Amniotic stem cell (primary cell): ENCODE results near the gene EMILIN3.

ENCODE experiments used
- DNase-seq: peaks from one replicate; lab custom pipeline; 2025; lab: John Stamatoyannopoulos, UW

Gene EMILIN3

DNA sequence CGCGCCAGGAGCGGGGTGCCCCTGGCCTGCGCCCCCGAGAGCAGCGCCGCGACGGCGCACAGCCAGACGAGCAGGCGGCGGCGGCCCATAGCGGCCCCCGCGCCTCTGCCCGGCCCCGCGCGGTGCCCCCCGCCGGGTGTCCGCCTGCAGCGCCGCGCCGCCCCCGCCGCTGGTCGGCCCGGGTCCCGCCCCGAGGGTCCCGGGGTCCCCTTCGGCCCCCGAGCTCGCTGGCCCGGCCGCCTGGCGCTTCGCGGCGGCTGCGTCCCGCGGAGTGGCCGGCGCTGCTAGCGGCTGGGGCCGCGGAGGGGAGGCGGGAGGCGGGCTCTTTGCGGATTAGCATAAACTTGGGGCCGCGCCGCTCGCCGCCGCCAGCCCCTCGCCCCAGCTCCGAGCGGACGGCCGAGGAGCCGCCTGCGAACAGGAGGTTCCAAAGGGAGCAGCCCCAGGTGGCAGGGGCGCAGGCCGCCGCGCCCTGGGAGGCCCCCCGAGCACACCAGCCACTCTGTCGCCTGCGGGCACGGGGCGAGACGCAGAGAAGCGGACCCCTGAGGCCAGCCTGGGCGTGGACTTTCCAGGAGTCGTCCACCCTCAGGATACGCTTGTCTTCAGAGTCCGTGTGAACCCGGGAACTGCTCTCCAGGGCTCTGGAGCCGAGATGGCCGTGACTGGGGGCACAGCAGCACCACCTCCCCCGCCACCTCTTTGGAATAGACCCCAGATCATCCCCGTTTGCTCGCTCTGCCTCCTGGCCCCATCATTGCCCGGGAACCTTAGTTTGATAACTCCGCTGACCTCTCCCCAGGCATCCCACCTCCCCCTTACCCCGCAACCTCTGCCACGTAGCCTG, at the start of gene EMILIN3:
EMILIN3 (minus strand) TSS at position 273 of the 847 bp plus-strand sequence; CDS start at position 89, 184 bp downstream.
- DNase-seq, result no peak

DNA sequence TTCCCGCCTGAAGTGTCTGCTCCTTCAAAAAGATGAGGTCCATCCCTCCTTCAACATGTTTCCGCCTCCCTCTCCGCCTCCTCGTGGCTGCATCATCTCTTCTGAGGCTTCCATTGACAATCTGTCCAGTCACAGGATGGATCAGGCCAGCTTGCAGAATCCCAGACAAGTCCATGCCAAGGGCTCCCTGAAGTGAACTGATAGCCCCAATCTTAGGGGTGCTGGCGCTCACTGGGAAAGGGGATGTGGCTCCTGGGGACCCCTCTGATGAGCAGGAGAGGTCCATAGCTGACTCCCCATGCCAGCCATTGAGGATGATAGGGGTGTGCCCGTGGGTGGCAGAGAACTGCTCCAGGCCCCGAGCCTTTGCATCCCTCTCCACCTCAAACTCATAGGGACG, 48.6 kb upstream of the EMILIN3 start:
- no peak for DNase-seq

DNA sequence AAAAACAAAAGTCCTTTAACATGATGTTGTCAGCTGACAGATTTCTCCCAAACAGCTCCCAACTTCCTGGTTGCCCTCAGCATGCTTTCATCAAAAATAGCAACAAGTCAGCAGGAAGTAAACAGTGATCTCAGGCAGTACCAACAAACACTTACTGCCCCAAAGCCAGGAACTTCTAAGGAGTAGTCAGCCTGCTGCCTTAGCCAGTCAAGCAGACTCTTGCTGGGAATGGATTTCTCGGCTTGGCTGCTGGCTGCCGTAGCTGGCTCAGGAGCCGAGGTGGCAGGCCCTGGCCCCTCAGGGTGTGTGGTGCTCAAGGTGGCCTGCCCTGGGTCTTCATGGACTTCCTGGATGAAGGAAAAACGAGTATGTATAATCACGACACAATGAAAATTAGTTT, 46.6 kb upstream of the EMILIN3 start:
- DNase-seq, result no peak

DNA sequence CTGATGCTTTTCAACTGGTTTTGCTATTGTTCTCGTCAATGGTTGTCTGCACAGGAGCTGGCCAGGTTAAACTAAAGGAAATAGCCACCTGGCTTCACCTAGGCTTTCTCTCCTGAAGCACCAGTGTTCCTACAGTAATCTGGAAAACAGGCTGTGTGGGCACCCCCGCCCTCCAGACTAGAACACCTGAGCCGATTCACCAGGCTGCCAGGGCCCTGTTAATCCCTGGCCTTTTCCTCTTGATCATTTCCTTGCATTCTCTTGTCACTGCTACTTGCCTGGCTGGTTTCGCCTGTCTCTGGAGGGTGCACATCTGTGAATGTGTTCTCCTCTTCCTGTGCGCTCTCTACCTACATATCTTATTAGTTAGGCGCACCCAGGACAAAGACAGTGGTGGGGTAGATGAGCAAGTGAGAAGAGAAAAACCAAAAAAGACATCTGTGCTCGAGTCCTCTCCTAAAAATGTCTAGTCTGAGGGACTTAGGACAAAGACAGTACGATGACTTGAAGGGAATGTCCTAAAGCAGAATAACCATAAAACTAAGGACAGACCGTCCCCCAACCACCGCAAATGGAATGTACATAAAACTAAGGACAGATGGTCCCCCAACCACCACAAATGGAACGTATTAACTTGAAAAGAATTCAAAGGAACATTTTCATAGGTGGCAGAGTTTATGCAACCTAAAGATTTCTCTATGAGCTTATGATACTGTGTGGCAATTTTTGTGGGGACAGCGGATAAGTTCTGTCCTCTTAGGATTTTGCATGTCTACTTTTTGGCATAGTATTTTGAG, 45.9 kb upstream of the EMILIN3 start:
- DNase-seq, result no peak

GRCh38 chr20:41411391-41411847, 44.8 kb upstream of the EMILIN3 start:
- peak; percentile 44 for DNase-seq

GRCh38 chr20:41408986-41409385, 42.4 kb upstream of the EMILIN3 start:
- no peak for DNase-seq

- DNase-seq, result no peak
Observed at GRCh38 chr20:41408156-41408794, 41.7 kb upstream of the EMILIN3 start.

- no peak for DNase-seq
Observed at GRCh38 chr20:41407607-41408006, 41.0 kb upstream of the EMILIN3 start.

- no peak for DNase-seq
Observed at GRCh38 chr20:41406896-41407444, 40.4 kb upstream of the EMILIN3 start.

DNA sequence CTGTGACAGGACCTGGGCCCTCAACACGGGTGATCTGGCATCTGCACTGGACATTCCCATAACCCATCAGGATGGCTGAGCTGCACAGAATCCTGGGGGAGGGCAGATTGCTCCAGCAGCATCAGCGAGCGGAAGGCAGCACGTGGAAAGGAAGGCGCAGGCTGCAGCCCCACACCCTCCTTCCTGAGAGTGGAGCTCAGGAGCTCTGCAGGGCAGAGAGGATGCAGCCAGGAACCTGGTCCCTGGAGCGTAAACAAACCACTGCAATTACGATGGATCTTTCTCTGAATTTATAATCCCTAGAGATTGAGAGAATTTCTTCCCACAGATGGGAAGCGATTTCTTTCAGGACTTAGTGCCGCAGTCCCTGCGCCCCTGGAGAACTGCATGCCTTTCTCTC, 39.7 kb upstream of the EMILIN3 start:
- no peak for DNase-seq

DNA sequence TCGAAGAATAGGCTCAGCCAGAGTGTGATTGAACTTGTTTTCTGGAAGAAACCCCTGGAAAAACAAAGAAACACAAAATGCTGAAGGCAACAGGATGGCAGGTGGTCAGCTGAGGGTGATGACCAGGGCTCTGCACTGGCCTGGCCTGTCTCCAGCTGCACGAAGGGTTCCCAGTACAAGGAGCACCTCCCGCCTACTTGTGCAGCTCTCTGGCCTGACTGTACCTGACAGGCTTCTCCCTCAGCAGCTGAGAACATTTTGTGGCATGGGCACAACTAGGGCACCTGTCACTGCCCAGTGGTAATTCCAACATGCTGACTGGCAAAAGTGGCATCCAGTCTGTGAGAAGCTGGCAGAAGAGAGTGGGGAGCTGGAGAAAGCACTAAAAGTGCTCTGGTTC, 38.8 kb upstream of the EMILIN3 start:
- no peak for DNase-seq

DNA sequence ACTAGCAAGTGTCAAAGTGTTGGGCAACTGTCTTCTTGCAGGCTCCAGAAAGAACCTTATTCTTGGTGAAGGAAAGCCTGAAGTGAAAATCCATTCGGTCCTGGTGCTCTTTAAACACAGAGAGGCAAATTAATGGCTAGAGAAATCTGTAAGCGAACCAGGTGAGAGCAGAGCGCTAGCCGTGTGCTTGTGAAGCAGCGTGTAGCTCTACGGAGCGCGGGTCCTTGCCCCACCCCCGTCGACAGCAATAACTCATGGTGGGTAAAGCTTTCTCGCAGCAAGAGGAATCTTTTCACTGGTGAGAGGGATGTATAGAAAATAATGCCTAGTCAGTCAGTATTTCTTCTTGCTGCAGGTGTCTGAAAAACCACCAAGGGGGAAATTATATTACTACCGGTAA, 37.0 kb upstream of the EMILIN3 start:
- no peak for DNase-seq

DNA sequence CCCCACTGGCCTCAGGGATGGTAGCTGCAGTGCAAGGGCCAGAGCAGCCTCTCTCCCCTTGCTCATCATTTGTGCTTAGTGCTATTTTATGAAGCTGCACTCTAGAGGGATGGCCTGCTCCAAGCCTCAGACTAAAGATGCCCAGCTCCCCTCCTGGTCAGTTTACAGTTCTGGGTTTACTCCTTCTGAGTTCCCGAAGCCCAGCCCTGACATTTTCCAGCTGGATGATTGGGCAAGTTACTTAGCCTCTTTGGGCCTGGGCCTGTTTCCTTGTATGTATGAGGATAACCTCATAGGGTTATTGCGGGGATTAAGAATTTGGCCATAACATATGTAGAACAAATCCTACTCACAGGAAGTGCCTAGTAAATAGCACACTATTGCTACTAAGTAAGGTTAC, 31.8 kb upstream of the EMILIN3 start:
- no peak for DNase-seq

GRCh38 chr20:41395667-41396664, 29.3 kb upstream of the EMILIN3 start:
- no peak for DNase-seq

DNA sequence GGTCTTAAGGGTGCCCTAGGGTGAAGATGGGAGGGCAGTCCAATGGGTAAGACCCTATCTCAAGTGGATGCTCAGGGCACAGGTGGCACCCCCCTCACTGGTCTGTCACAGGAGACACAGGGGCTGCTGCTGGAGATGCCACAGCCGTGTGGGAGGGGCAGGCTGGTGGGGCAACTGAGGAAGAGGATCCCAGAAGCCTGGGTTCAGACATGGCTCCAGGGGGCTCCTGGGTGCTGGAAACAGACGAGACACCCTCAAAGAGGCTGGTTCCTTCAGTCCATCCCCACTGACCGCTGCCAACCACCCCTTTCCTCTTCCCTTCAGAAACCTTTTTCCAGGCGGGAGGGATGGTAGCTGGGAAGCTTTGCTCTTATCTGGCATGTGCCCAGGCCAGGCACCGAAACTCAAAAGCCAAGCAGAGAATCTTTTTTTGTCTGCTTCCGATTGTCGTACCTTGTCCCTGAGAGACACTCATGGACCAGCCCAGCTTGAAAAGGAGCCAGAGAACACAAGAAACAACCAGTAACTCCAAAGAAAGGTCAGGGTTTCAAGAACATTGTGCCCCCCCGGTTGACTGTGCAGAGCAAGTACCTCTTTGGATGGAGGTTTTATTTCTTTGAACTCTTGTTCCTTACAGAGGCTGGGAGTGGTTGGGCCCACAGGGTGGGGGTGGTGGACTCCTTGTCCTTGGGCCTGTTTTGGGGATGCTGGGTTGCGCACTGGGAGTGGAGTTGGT, 28.5 kb upstream of the EMILIN3 start:
- no peak for DNase-seq

DNA sequence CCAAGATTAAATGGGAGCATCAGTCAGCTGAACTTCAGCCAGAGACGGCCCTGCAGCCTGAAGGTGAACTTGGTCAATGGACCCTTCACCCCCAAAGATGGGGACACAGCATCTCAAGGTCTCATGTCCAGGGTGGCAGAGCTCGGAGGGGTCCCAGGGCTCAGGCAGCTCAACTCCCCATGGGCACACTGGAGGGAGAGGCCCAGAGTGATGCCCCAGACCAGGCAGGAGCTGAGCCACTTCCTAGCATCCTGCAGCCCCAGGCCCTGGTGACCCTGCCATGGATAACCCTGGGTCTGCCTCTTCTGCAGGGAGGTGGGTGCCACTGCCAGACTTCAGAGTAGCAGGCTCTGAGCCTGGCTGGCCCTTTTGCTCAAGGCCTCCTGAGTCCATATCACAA, 27.5 kb upstream of the EMILIN3 start:
- DNase-seq, result no peak

DNA sequence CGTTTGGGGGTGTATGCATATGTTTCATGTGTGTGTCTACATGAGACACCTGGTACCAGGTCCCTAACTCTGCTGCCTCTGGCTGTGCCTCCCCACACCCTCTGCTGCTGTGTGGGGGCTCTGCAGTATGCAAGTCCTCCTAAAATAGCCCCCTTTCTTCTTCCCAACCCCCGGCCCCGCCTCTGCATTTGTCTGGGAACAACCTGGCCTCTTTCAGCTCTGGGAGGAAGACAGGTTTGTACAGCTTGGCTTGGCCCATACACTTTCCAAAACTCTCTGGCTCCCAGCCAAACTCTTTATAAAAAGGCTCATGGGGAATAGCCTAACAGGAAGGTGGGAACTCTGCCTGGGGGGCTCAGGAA, 27.1 kb upstream of the EMILIN3 start:
- no peak for DNase-seq

DNA sequence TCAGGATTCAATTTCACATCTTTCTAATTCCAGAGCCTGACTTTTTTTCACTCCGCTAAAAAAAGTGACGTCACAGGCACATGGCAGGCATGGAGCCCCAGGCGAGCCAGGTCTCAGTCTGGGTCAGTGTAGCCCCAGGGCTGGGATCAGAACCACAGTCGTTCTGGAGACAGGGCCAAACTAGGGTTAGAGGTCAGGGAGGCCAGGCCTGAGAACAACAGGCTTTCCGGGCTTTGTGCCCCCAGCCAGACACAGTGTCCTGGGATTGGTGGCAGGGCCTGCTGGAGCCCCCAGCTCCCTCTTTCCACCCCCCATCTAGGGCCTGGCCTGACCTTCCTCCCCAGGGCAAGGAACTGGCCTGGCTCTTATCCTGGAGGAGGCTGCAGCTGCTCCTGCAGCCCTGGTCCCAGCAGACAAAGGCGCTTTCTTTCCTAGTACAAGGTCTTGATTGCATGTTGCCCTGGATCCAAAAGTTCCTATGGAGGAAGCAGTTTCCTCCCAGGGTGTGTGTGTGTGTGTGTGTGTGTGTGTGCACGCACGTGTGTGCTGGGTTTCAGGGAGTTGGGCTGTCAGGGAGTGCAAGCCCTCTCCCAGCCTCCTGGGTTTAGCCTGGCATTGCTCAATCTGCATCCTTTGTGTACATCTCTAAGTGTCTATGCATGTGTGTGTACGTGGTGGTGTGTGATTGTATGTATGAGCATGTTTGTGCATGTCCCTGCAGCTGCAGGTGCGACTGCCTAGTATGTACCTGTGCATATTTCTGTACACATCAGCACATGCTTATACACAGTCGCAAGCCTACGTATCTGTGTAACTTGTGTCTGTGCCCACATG, 26.5 kb upstream of the EMILIN3 start:
- no peak for DNase-seq

GRCh38 chr20:41392295-41392694, 25.7 kb upstream of the EMILIN3 start:
- DNase-seq, result no peak

GRCh38 chr20:41391587-41392001, 25.0 kb upstream of the EMILIN3 start:
- DNase-seq, result no peak
